ENCODE results near the gene LMO7.

Gene LMO7

DNA sequence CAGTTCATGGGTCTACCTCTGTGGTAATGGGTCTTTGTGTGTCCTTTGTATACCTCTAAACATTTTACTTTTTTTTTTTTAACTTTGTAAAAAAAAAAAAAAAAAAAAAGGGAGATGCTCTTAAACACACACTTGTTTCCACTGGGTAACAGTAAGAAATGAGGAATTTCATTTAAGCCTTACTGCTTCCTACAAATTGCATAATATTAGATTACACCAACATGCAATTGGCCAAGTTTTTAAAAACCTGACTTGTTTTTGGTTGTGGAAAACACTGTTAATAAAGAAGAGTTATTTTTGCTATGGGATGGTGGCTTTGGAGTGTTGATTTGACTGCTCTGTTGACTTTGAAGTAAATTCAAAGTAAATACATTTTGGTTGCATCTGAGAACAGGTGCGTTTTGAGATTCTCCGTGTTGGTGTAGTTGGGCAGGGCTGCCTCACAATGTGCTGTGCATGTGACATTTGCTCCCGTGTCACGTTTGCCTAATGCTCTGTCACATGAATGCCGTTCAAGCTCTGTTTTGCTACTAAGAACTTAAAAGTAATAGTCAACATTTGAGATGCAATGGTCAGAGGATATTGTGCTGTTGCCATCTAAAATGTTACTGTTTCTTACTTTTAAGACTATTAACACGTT is 202.4 kb downstream of the LMO7 start:
- DNase-seq (ENCODE audit: low spot score) (no peak), FAIRE-seq (no peak)

DNA sequence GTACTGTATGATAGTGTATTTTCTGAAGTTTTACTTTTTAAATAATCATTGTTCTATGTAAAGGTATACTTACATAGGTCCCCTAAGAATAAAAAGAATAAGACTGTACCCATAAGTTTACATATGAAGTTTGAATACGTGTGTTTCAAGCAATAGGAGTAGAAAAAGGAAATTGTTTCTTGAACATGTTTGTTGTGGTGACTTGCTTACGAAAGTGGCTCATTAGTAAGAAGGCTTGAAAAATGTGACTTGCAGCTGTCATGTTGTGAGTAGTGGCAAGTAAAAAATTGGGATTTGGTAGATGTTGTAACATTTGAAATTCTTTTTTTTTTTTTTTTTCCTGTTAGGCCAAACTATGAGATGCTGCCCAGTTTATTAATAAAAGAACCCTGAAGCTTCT is 203.3 kb downstream of the LMO7 start:
- DNase-seq (ENCODE audit: low spot score) (no peak), FAIRE-seq (no peak)

DNA sequence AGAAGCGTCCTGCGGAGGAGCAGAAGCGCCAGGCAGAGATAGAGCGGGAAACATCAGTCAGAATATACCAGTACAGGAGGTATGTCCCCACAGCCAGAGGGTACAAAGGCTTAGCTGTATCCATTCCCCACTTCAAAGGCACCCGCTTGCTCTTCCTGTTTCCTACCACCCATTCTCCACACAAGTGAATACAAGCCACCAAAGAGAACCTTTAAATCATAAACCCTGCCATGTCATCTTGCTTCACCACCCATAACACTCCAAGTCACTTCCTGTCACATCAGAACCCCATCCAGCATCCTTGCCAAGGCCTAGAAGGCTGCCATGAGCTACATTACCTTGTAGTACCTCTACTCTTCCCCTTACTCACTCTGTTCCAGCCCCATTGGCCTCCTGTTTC is 205.8 kb downstream of the LMO7 start:
- FAIRE-seq (no peak), DNase-seq (ENCODE audit: low spot score) (no peak)

DNA sequence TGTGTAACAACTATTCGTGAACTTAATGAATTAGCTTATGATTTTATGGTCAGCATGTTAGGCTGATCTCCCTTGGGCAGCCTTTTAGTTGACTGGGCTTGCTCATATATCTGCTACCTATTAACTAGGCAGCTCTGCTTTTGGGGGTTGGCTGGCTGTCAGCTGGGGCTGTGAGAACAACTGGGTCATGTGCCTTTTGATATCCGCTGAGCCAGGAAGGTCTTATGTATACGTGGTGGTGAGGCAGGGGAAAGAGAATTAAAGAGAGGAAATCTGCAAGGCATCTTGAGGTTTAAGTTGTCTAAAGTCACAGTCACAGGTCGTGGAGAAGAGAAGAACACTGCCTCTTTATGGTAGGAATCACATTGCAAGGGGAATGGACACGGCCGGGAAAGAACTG is 206.9 kb downstream of the LMO7 start:
- FAIRE-seq: no peak
- no peak for DNase-seq (ENCODE audit: low spot score)

DNA sequence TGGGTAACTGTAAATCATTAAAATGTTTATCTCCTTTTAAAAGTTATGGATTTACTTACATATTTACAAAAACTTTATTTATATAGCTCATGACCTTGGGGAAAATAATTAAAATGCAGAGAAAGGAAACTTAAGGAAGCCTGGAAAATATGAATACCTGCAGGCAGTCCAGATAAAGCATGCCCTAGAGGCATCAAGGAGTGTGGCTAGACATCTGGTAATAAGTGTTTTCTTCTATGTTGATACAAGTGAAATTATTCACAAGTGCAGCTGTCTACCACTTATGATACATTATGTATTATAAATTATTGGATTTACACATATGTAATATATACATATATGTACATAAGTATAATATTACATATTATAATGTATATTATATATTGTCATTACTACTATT is 207.9 kb downstream of the LMO7 start:
- DNase-seq (ENCODE audit: low spot score): no peak
- FAIRE-seq: no peak

DNA sequence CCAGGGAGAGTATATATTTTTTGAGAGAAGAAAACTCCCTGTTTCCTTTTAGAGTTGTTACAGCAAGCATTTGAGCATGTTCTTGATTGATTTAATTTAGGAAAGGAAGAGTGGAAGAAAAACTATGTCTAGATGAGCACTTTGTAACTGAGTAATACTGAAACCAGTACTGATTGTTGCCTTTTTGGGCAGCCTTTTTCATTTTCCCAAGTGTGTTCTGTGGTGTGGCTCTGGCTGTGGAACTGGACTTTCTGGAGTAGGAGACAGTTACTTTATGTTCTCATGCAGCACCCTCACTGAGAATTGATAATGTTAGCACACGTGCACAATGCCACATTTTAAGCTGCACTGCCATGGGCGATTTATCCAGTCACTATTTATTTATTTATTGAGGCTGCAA is 211.5 kb downstream of the LMO7 start:
- no peak for FAIRE-seq

DNA sequence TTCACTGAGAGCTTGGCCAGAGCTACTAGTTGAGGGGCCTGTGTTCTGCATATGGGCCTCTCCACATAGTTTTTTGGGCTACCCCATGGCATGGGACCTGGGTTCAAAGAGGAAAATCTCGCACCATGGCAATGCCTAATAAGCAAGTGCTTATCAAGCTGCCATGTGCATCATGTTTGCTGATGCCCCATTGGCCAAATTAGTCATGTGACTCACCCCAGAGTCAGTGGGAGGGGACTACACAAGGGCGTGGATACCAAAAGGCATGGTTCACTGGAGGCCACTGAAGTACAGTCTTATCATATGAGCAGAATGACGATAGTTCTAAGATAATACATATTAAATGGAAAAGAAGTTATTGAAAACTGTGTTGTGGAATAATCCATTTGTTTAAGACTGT is 214.8 kb downstream of the LMO7 start:
- no peak for DNase-seq (ENCODE audit: low spot score)
- FAIRE-seq: no peak

More for the DNA sequence above, 211.5 kb downstream of the LMO7 start:
- no peak for DNase-seq (ENCODE audit: low spot score)

DNA sequence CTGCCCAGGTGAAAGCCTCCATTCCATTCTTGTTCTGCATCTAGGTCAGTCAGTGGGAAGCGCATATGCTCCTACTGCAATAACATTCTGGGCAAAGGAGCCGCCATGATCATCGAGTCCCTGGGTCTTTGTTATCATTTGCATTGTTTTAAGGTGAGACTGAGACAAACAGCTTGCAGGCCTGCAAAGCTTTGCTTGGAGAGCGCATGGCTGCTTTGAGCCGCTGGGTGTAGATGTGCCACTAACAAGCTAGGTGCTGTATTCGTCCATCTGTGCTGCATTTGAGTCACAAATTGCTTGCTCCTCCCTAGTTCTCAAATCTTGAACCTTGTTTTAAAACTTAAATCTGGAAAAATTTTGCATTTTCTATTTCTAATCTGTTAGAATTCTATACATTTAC is 219.1 kb downstream of the LMO7 start:
- no peak for FAIRE-seq
- no peak for DNase-seq (ENCODE audit: low spot score)

DNA sequence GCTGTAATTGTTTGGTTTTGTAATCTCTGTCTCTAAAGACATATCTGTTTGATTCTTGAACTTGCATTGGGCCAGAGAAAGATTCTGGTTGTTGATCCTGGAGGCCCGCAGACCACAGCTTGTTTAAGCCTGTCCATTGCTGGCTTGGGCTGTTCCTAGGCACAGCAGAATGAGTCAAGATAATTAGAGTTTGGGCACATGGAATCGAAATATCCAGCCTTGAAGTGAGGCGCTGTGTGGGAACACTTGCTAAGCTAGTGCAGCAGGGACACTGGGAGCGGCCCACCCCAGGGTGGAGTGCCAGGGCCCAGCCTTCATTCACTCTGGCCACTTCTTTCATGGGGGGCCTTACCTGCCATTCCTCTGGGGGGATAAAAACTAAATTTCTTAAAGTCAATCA is 219.7 kb downstream of the LMO7 start:
- no peak for DNase-seq (ENCODE audit: low spot score)
- no peak for FAIRE-seq

DNA sequence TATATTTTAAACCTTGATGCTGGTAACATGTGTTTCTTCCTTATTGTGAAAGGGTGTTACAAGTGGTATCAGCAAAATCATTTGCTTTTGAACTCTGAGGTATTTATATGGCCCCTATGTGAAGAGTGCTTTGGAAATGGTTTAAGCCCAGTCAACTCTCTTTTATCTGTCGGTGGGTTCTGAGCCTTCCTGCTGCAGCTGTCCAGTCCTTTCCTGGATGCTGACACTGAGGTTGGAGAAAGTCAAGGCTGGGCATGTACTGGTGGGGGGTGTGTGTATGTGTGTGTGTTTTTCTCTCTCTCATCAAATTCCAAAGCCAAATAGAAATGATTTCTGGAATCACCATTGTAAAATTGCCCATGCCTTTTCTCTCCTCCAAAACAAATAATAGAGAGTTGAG is 221.2 kb downstream of the LMO7 start:
- DNase-seq (ENCODE audit: low spot score) (no peak), FAIRE-seq (no peak)

DNA sequence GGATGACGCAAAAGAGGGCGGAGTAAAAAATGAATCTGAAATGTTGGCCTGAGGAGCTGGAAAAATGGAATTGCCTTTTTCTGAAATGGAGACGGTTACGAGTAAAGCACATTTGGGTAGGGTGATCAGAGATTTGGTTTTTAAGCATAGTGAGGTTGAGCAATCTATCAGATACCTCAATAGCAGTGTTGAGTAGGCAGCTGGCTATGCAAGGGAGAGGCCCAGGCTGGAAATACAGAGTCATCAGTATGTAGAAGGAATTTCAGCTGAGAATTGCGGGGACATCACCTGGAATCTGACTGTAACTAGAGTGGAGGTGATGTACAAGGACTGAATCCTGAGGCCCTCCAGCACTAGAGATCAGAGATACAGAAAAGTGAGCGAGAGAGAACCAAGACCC is 224.8 kb downstream of the LMO7 start:
- no peak for FAIRE-seq
- DNase-seq (ENCODE audit: low spot score): no peak

DNA sequence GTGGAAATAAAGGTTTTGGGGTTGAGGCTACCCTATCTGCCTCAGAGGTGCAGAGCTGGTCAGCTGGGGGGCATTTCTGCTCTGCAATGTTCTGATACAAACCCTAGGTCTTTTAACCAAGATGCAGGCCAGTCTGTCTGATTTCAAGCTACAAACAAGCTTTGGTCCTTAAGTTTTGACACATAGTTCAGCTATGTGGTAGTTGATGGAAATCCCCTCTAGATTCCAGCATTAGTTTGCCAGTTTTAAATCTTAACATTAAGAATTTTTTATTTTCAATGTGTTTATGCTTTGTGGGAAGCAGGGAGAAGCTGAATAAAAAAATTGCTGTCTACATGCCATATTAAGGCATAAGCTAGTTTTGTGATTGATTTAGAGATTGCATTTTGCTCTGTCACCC is 225.7 kb downstream of the LMO7 start:
- FAIRE-seq: no peak
- no peak for DNase-seq (ENCODE audit: low spot score)

DNA sequence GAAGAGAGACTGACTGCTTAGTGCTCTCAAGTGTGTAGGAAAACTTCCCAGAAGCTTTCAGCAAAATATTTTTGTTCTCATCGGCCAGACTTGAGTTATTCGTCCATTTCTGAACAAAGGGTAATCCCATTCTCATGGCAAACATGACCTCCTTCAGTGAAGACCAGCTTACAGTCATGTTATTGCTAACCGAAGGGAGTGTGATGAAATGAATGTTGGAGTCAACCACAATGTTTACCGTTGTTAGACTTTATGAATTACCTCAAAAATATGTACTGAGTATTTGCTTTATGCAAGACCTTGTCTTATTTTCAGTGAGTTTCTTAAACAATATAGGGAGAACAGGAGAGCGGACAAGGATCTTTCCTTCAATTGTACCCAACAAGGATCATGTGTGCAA is 228.6 kb downstream of the LMO7 start:
- DNase-seq (ENCODE audit: low spot score) (no peak), FAIRE-seq (no peak)

DNA sequence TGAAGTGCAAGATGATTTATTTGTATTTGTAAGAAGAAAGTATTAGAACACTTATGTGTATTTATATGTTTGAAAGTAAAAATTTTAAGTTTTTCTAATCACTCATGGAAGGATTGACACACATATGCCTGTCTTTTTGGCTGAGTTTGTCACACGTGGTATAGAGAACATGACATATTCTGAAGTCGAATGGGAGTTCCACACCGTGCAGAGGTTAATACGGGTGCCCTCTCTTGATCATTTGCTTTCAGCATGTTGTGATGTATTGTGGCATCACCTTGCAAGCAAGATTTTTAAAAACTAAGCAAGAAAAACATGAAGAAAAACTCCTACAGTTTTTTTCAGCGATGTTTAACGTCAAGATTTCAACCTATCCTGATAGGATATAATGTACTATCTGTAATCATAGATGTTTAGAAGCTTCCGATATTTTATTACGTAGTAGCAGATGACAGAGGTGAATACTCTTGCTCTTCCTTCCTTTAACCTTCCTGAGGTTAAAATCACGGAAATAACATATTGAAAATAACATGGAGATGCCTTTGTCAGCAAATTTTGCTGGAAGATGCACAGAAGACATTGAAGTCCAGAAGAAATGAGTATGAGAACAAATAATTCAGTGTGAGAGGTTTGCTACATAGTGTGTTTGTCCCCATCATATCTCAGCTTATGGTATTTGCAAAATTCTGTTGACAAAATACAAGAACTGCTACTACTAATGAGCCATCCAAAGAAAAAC is 231.4 kb downstream of the LMO7 start:
- FAIRE-seq: no peak
- DNase-seq (ENCODE audit: low spot score): no peak

DNA sequence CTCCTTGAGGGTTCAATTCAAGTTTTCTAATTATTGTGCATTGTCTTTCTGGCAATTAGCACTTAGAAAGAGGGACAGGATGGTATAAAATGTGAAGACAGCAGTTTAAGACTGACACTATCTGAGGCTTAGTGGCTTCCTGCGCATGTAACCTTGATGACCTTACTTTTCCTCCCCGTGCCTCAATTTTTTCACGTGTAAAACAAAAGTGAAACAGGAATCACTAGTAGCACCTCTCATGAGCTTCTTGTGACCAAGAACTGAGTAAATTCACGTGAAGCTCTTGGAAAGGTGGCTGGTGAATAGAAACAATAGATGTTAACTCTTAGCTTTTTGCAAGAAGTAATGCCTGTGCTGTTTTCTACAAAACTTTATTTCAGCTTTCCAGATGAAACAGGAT is 233.9 kb downstream of the LMO7 start:
- no peak for DNase-seq (ENCODE audit: low spot score)
- no peak for FAIRE-seq

DNA sequence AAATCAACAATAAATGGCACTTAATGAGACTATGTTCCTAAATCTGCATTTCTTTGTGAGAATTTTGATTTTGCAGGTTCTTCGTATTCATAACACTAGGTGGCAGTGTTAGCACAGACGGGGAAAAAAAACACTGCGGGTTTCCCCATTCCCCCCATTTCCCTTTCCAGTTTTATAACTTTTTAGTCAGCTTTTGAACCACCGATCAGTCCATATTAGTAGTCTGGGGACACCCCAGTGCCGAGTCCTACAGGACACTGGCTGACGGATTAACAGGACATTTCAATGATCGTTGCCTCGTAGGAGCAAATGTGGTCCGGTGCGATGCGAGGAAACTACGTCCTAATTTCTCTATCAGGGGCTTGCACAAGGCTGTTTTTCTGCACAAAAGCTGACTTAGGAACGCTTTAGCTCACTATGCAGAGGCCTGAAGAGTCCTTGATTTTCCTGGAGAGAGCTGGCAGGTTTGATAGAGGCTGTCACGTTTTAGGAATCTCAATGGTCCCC is 234.3 kb downstream of the LMO7 start:
- no peak for FAIRE-seq

DNA sequence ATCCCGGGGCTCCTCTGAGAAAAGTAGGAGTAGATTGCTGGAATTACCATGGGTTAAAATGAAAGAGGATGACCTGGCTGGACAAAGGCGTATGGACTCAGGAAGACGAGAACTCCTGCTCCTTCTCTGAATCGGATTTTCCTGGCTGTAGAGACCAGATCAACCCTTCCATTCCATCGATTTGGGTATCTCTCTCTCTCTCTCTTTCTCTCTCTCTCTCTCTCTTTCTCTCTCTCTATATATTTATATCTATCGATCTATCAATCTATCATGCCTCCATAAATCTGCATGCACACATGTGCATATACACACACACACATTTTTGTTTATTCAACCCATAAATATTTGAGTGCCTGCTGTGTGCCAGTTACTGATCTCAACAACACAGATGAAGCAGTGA is 234.9 kb downstream of the LMO7 start:
- DNase-seq (ENCODE audit: low spot score): no peak

More for the DNA sequence above, 234.3 kb downstream of the LMO7 start:
- DNase-seq (ENCODE audit: low spot score): no peak

DNA sequence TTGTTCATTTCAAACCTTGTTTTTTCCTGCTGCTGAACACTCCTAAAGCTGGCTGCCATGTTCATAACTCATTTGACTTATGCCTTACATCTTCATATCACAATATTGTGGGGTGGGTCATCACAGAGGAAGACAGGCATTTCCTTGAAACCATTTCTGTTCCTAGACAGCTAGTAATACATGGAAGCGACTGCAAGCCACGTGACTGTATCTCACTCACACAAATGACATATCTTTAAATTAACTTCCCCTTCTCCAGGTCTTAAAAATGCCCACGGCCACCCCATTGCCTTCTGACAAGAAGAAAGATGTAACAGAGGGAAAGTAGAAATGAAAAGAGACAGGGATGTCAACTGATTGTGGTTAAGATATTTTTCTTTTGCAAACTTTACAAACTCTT is 236.8 kb downstream of the LMO7 start:
- FAIRE-seq (no peak), DNase-seq (ENCODE audit: low spot score) (no peak)

More for the DNA sequence above, 234.9 kb downstream of the LMO7 start:
- FAIRE-seq: no peak

DNA sequence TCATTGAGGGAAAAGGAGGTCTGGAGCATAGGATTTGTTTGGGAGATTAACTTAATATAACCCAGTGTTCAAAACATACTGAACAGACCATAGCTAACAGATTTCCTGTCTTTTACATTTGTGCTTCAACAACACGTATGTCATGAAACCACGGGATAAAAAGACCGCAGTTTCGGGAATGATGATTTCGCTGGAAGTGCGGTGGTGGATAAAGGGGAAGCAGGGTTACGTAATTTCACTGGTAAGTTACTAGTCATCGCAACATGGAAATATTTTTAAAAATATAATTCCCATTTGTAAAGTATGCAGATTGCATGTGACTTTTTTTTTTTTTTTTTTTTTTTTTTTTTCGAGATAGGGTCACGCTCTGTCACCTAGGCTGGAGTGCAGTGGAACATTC is 237.4 kb downstream of the LMO7 start:
- DNase-seq (ENCODE audit: low spot score) (no peak), FAIRE-seq (no peak)

DNA sequence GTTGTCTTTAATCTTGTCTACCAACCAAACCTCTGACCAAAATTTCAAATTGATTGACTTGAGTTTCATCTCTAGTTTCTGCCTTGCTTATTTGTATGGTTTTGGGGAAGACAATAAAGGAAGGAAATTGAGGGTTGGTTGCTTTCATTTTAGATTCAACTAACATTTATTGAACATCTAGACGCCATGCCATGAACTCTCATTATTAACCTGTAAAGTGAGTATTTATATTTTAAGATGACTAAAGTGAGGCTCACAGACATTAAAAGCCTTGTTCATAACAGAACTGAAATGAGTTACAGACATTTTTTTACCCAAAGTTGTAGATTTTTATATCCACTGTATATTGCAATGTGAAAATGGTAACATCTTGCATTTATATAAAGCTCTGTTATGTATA is 239.3 kb downstream of the LMO7 start:
- FAIRE-seq (no peak), DNase-seq (ENCODE audit: low spot score) (no peak)

DNA sequence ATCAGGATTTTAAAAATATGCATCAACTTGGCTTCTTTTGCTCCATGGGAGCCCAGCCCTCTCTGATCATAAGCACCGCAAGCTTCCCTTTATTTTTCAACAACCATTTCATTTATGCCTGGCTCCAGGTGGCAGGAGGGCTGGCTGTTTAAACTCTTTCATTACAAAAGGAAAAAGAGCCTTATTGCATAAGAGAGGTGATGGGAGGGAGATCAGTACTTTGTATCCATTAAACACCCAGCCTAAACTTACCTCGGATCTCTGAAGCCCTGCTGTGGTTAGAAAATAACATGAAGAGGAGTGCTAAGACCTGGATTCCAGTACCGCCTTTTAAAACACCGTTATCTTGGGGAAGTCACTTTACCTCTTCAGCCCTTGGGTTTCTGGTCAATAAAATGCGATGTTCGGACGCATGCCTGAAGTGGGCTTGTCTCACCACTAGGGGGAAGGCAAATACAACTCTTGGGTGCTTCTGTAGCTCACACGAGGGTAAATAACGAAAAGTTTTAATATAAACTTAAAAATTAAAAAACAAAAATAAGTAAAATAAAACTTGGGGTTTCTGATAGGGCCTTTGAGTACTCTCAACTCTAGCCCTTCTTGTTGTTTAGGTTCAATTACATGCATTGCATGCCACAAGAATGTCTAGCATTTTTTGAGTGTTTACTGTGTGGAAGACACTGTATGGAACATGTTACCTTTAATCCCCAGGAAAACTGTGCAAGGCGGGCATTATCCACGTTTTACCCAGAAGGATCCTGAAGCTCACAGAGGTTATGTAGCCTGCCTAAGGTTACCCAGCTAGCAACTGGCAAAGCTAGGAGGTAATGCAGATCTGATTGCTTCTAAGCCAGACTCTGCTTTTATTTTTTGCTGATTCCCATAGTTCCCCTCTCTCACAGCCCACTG is 240.3 kb downstream of the LMO7 start:
- peak; percentile 18 for DNase-seq (ENCODE audit: low spot score)
- FAIRE-seq: peak; percentile 44

DNA sequence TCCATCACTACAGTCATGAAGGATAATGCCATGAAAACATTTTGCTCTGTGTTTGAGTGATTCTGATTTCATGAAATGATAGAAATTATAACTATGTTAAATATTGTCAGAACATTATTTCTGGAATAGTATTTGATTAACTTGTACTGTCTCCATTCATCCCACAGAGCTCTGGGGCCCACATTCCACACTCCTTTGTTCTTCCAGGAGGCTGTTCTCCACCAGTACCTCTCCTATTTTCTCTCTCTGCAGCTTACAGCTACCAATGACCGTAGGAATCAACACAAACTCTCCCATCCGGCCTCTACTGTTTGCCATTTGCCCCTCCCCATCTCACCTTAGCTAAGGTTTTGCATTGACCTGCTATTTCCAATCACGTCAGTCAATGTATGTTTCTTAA is 240.9 kb downstream of the LMO7 start:
- FAIRE-seq: no peak

More for the DNA sequence above, 240.9 kb downstream of the LMO7 start:
- DNase-seq (ENCODE audit: low spot score): no peak
